ENCODE results near the gene ABCC9.

ABCC9 gene

GRCh38 chr12:21879312-21879711, 61.9 kb downstream of the ABCC9 start:
- TF ChIP-seq CTCF (IDR thresholded peaks at IDR 0.05; ENCODE audit: borderline replicate concordance, control extremely low read depth, extremely low read depth, insufficient read depth, missing control alignments) = no peak
- DNase-seq (ENCODE audit: low spot score) = no peak
- in situ Hi-C loops (cut with MboI; ENCODE audit: low sequenced_read_pairs, unreplicated experiment) = no loop called here

GRCh38 chr12:21877293-21877982, 63.8 kb downstream of the ABCC9 start:
- TF ChIP-seq CTCF (IDR thresholded peaks at IDR 0.05; ENCODE audit: borderline replicate concordance, control extremely low read depth, extremely low read depth, insufficient read depth, missing control alignments) = no peak
- no peak for DNase-seq (ENCODE audit: low spot score)
- in situ Hi-C loops (cut with MboI; ENCODE audit: low sequenced_read_pairs, unreplicated experiment) = no loop called here

GRCh38 chr12:21865846-21866245, 75.4 kb downstream of the ABCC9 start:
- in situ Hi-C loops (cut with MboI; ENCODE audit: low sequenced_read_pairs, unreplicated experiment) = no loop called here

GRCh38 chr12:21860534-21860933, 80.7 kb downstream of the ABCC9 start:
- in situ Hi-C loops (cut with MboI; ENCODE audit: low sequenced_read_pairs, unreplicated experiment) = no loop called here
- TF ChIP-seq CTCF (IDR thresholded peaks at IDR 0.05; ENCODE audit: borderline replicate concordance, control extremely low read depth, extremely low read depth, insufficient read depth, missing control alignments) = no peak
- no peak for DNase-seq (ENCODE audit: low spot score)

More at GRCh38 chr12:21865846-21866245, 75.4 kb downstream of the ABCC9 start:
- TF ChIP-seq CTCF (IDR thresholded peaks at IDR 0.05; ENCODE audit: borderline replicate concordance, control extremely low read depth, extremely low read depth, insufficient read depth, missing control alignments) = no peak
- DNase-seq (ENCODE audit: low spot score) = no peak

GRCh38 chr12:21860128-21860527, 81.1 kb downstream of the ABCC9 start:
- no peak for TF ChIP-seq CTCF (IDR thresholded peaks at IDR 0.05; ENCODE audit: borderline replicate concordance, control extremely low read depth, extremely low read depth, insufficient read depth, missing control alignments)
- in situ Hi-C loops (cut with MboI; ENCODE audit: low sequenced_read_pairs, unreplicated experiment) = no loop called here
- DNase-seq (ENCODE audit: low spot score) = no peak

GRCh38 chr12:21852251-21852650, 89.0 kb downstream of the ABCC9 start:
- TF ChIP-seq CTCF (IDR thresholded peaks at IDR 0.05; ENCODE audit: borderline replicate concordance, control extremely low read depth, extremely low read depth, insufficient read depth, missing control alignments) = no peak
- in situ Hi-C loops (cut with MboI; ENCODE audit: low sequenced_read_pairs, unreplicated experiment) = no loop called here
- no peak for DNase-seq (ENCODE audit: low spot score)
